HepG2 (cell line): ENCODE measurements around the gene POLD3. TPM values are rescaled to one million over a fixed set of nuclear protein-coding genes. Genes with fewer than 3 reads are reported as not detected.
A peak's percentile ranks its signal among the peaks of the same experiment; 100 is the strongest.

Source experiments
- HMG20B ChIP-seq: conservative IDR thresholded peaks from 2 replicates; pipeline ENCODE4 v1.6.1; 2016; ENCODE audit warnings: missing genetic modification reagents, missing compliant biosample characterization
- IKZF1 ChIP-seq: fragments of 450-650 bp; IDR thresholded peaks from 2 replicates; pipeline ENCODE4 v1.7.1; 2016
- KMT2B ChIP-seq: IDR thresholded peaks from 2 replicates; pipeline ENCODE4 v1.6.1; 2016; ENCODE audit warnings: missing genetic modification reagents, missing compliant biosample characterization
- MATR3 ChIP-seq: sonication (generic); formaldehyde crosslinking; IDR thresholded peaks from 2 replicates; pipeline ENCODE4 v1.4.0; 2020; ENCODE audit warnings: missing genetic modification reagents
- POLR2G ChIP-seq: fragments of 200-400 bp; formaldehyde crosslinking; IDR thresholded peaks from 2 replicates; pipeline ENCODE4 v1.6.1; 2018; ENCODE audit warnings: mild to moderate bottlenecking, low read depth, low read length, moderate library complexity
- STAG1 ChIP-seq: sonication (generic); formaldehyde crosslinking; IDR thresholded peaks from 2 replicates; pipeline ENCODE4 v1.4.0; 2020; ENCODE audit warnings: missing genetic modification reagents
- SYNCRIP ChIP-seq: fragments of 200-400 bp; formaldehyde crosslinking; IDR thresholded peaks from 2 replicates; pipeline ENCODE4 v1.6.1; 2018; ENCODE audit warnings: mild to moderate bottlenecking, low read depth, low read length; ENCODE audit not compliant: insufficient read depth
- YY1 ChIP-seq: IDR thresholded peaks from 2 replicates; pipeline ENCODE4 v1.6.1; 2011; ENCODE audit warnings: low read length, low read depth, moderate library complexity, mild to moderate bottlenecking; ENCODE audit not compliant: insufficient read depth, insufficient replicate concordance
- ZFP36L2 ChIP-seq: sonication (generic); formaldehyde crosslinking; IDR thresholded peaks from 2 replicates; pipeline ENCODE4 v1.4.0; 2020; ENCODE audit warnings: missing genetic modification reagents
- polyA plus RNA-seq, 8 experiments: library from polyadenylated mRNA; depleted of rRNA in 3 of 8; stranded (reverse) in 7 of 8; unstranded in 1 of 8; fragments of >200 nt; fragmentation: Illumina TruSeq in 4 of 8; extraction: Trizol in 4 of 8; gene quantifications; 2 replicates each; pipeline versions ENCODE4 v1.2.1 to v1.2.3, GENCODE V29; 2011 to 2016; ENCODE audit warnings: low read depth in 4 of 8, missing spikeins in 1 of 8, mixed read lengths in 1 of 8; ENCODE audit not compliant: insufficient read depth in 1 of 8
- total RNA-seq, 5 experiments: library from RNA; depleted of rRNA; stranded (reverse); fragments of >200 nt; fragmentation: Illumina TruSeq; extraction: Trizol; gene quantifications; 2 replicates each; pipeline ENCODE4 v1.2.3, GENCODE V29; 2016; ENCODE audit warnings: low read depth in 1 of 5
- TF ChIP-seq, protein P1 (sequence below): sonication (generic); formaldehyde crosslinking; IDR thresholded peaks from 2 replicates; pipeline ENCODE4 v1.5.0; 2020; ENCODE audit warnings: mild to moderate bottlenecking, missing genetic modification reagents, moderate library complexity
- TF ChIP-seq, protein P2 (sequence below): IDR thresholded peaks from 2 replicates; pipeline ENCODE4 v1.6.1; 2012; ENCODE audit warnings: low read depth, low read length, improper control_type of control experiment
- TF ChIP-seq, protein P3 (sequence below): IDR thresholded peaks from 2 replicates; pipeline ENCODE4 v1.6.1; 2016; ENCODE audit warnings: missing compliant biosample characterization, missing genetic modification reagents, borderline replicate concordance

The POLD3 gene
- total and polyA plus RNA-seq, 2 of the 13 experiments (the other 11 are each of a cell fraction or from before 2014, with no cell fraction given) = 6.3 to 18.9 TPM

- no peak for TF ChIP-seq SYNCRIP
- no peak for TF ChIP-seq HMG20B (CRISPR knock-in tag)
- TF ChIP-seq, protein P1, sequence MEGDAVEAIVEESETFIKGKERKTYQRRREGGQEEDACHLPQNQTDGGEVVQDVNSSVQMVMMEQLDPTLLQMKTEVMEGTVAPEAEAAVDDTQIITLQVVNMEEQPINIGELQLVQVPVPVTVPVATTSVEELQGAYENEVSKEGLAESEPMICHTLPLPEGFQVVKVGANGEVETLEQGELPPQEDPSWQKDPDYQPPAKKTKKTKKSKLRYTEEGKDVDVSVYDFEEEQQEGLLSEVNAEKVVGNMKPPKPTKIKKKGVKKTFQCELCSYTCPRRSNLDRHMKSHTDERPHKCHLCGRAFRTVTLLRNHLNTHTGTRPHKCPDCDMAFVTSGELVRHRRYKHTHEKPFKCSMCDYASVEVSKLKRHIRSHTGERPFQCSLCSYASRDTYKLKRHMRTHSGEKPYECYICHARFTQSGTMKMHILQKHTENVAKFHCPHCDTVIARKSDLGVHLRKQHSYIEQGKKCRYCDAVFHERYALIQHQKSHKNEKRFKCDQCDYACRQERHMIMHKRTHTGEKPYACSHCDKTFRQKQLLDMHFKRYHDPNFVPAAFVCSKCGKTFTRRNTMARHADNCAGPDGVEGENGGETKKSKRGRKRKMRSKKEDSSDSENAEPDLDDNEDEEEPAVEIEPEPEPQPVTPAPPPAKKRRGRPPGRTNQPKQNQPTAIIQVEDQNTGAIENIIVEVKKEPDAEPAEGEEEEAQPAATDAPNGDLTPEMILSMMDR = peak; percentile 52
- TF ChIP-seq, protein P2, sequence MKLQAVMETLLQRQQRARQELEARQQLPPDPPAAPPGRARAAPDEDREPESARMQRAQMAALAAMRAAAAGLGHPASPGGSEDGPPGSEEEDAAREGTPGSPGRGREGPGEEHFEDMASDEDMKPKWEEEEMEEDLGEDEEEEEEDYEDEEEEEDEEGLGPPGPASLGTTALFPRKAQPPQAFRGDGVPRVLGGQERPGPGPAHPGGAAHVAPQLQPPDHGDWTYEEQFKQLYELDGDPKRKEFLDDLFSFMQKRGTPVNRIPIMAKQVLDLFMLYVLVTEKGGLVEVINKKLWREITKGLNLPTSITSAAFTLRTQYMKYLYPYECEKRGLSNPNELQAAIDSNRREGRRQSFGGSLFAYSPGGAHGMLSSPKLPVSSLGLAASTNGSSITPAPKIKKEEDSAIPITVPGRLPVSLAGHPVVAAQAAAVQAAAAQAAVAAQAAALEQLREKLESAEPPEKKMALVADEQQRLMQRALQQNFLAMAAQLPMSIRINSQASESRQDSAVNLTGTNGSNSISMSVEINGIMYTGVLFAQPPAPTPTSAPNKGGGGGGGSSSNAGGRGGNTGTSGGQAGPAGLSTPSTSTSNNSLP = 0 out of 2 replicates have a peak, but pooled peaks have one; percentile 20
- no peak for TF ChIP-seq KMT2B (CRISPR knock-in tag)
- TF ChIP-seq, protein P3, sequence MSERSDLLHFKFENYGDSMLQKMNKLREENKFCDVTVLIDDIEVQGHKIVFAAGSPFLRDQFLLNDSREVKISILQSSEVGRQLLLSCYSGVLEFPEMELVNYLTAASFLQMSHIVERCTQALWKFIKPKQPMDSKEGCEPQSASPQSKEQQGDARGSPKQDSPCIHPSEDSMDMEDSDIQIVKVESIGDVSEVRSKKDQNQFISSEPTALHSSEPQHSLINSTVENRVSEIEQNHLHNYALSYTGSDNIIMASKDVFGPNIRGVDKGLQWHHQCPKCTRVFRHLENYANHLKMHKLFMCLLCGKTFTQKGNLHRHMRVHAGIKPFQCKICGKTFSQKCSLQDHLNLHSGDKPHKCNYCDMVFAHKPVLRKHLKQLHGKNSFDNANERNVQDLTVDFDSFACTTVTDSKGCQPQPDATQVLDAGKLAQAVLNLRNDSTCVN (CRISPR knock-in tag) = no peak
- no peak for TF ChIP-seq ZFP36L2 (CRISPR knock-in tag)
- TF ChIP-seq POLR2G = no peak
- no peak for TF ChIP-seq IKZF1
- TF ChIP-seq YY1 = no peak
- peak; percentile 37; the same call in 1 of the 2 replicates for TF ChIP-seq STAG1
- TF ChIP-seq MATR3 (CRISPR knock-in tag) = no peak
These were observed 19.0 kb downstream of the POLD3 start (continued) for GRCh38 chr11:74611369-74611861.
